ENCODE measurements around the gene CORO2B. TPM values are rescaled to one million over a fixed set of nuclear protein-coding genes. Genes with fewer than 3 reads are reported as not detected.

Gene CORO2B
- polyA plus RNA-seq, 1 donor from 2014 or later: 15.1 TPM

- H3K4me2 ChIP-seq (ENCODE audit: low read length): no peak overlapping the region
- TF ChIP-seq RAD21 (conservative IDR thresholded peaks at IDR 0.05): no peak
- no peaks in the 10 kb centered on the region for H3K36me3 ChIP-seq (ENCODE audit: insufficient read depth, low read length)
- no peaks in the 10 kb centered on the region for H3F3A ChIP-seq (ENCODE audit: insufficient read depth, low read length, poor library complexity, severe bottlenecking)
- H3K9ac ChIP-seq (ENCODE audit: low read length): no peak overlapping the region
- peaks cover 20% of the 10 kb centered on the region for H3K79me2 ChIP-seq (replicated peaks; ENCODE audit: insufficient read depth, low read length)
- no peak overlapping the region for H3K27ac ChIP-seq (ENCODE audit: low read length)
- H3K9me2 ChIP-seq (ENCODE audit: insufficient read depth, low read length): no peaks in the 10 kb centered on the region
- no peaks in the 10 kb centered on the region for H3K27me3 ChIP-seq (ENCODE audit: insufficient read depth, low read depth, low read length)
- H4K20me1 ChIP-seq (ENCODE audit: insufficient read depth): no peaks in the 10 kb centered on the region
- no peak overlapping the region for H3K4me3 ChIP-seq (ENCODE audit: low read length)
- H3K9me3 ChIP-seq (ENCODE audit: low read length): no peaks in the 10 kb centered on the region
- H2AFZ ChIP-seq (ENCODE audit: low read depth, low read length): no peak overlapping the region
These were observed 11.3 kb downstream of the CORO2B start for GRCh38 chr15:68589783-68590710.

GRCh38 chr15:68590721-68591389 is 12.1 kb downstream of the CORO2B start:
- H3K4me3 ChIP-seq (ENCODE audit: low read length): no peak overlapping the region
- H3K27me3 ChIP-seq (ENCODE audit: insufficient read depth, low read depth, low read length): no peaks in the 10 kb centered on the region
- H3K79me2 ChIP-seq (replicated peaks; ENCODE audit: insufficient read depth, low read length): peaks cover 28% of the 10 kb centered on the region
- H3K9me3 ChIP-seq (ENCODE audit: low read length): no peaks in the 10 kb centered on the region
- no peak overlapping the region for H3K4me2 ChIP-seq (ENCODE audit: low read length)
- no peaks in the 10 kb centered on the region for H3F3A ChIP-seq (ENCODE audit: insufficient read depth, low read length, poor library complexity, severe bottlenecking)
- H3K9me2 ChIP-seq (ENCODE audit: insufficient read depth, low read length): no peaks in the 10 kb centered on the region
- H3K27ac ChIP-seq (ENCODE audit: low read length): no peak overlapping the region
- no peak overlapping the region for H3K9ac ChIP-seq (ENCODE audit: low read length)
- H2AFZ ChIP-seq (ENCODE audit: low read depth, low read length): no peak overlapping the region
- TF ChIP-seq TAF1 (IDR thresholded peaks at IDR 0.05; ENCODE audit: low read depth) (no peak), MXI1 (conservative IDR thresholded peaks at IDR 0.05; ENCODE audit: poor library complexity, severe bottlenecking) (no peak), EP300 (conservative IDR thresholded peaks at IDR 0.05; ENCODE audit: poor library complexity, severe bottlenecking) (no peak), RAD21 (conservative IDR thresholded peaks at IDR 0.05) (no peak), EZH2 (IDR thresholded peaks at IDR 0.05; ENCODE audit: borderline replicate concordance, insufficient read depth, low read length, poor library complexity, severe bottlenecking) (no peak), SMC3 (conservative IDR thresholded peaks at IDR 0.05; ENCODE audit: poor library complexity) (no peak), POLR2AphosphoS5 (IDR thresholded peaks at IDR 0.05) (no peak)
- TF ChIP-seq, protein P1, sequence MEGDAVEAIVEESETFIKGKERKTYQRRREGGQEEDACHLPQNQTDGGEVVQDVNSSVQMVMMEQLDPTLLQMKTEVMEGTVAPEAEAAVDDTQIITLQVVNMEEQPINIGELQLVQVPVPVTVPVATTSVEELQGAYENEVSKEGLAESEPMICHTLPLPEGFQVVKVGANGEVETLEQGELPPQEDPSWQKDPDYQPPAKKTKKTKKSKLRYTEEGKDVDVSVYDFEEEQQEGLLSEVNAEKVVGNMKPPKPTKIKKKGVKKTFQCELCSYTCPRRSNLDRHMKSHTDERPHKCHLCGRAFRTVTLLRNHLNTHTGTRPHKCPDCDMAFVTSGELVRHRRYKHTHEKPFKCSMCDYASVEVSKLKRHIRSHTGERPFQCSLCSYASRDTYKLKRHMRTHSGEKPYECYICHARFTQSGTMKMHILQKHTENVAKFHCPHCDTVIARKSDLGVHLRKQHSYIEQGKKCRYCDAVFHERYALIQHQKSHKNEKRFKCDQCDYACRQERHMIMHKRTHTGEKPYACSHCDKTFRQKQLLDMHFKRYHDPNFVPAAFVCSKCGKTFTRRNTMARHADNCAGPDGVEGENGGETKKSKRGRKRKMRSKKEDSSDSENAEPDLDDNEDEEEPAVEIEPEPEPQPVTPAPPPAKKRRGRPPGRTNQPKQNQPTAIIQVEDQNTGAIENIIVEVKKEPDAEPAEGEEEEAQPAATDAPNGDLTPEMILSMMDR (IDR thresholded peaks at IDR 0.05; ENCODE audit: poor library complexity, severe bottlenecking): no peak
- TF ChIP-seq, protein P2, sequence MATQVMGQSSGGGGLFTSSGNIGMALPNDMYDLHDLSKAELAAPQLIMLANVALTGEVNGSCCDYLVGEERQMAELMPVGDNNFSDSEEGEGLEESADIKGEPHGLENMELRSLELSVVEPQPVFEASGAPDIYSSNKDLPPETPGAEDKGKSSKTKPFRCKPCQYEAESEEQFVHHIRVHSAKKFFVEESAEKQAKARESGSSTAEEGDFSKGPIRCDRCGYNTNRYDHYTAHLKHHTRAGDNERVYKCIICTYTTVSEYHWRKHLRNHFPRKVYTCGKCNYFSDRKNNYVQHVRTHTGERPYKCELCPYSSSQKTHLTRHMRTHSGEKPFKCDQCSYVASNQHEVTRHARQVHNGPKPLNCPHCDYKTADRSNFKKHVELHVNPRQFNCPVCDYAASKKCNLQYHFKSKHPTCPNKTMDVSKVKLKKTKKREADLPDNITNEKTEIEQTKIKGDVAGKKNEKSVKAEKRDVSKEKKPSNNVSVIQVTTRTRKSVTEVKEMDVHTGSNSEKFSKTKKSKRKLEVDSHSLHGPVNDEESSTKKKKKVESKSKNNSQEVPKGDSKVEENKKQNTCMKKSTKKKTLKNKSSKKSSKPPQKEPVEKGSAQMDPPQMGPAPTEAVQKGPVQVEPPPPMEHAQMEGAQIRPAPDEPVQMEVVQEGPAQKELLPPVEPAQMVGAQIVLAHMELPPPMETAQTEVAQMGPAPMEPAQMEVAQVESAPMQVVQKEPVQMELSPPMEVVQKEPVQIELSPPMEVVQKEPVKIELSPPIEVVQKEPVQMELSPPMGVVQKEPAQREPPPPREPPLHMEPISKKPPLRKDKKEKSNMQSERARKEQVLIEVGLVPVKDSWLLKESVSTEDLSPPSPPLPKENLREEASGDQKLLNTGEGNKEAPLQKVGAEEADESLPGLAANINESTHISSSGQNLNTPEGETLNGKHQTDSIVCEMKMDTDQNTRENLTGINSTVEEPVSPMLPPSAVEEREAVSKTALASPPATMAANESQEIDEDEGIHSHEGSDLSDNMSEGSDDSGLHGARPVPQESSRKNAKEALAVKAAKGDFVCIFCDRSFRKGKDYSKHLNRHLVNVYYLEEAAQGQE (IDR thresholded peaks at IDR 0.05; ENCODE audit: borderline replicate concordance): no peak
- no peaks in the 10 kb centered on the region for H3K36me3 ChIP-seq (ENCODE audit: insufficient read depth, low read length)
- no peaks in the 10 kb centered on the region for H4K20me1 ChIP-seq (ENCODE audit: insufficient read depth)

All from neural cell (in vitro differentiated cells).